Astrocyte of the cerebellum (primary cell): Measurements from ENCODE around the gene NUDT5.

Experiments used
- DNase-seq: peaks from one replicate; pipeline ENCODE4 v3.0.0-alpha.2; 2011; ENCODE audit warnings: low read depth
- H3K4me3 ChIP-seq: 2 replicates; pipeline ENCODE4 v1.5.1; 2011; ENCODE audit warnings: mild to moderate bottlenecking, low read depth, low read length, moderate library complexity
- CTCF ChIP-seq: IDR thresholded peaks from 2 replicates; pipeline ENCODE4 v1.5.1; 2012; ENCODE audit warnings: low read length, low read depth, moderate library complexity, mild to moderate bottlenecking; ENCODE audit errors: missing control alignments
- in situ Hi-C: cut with HindIII; loops from 2 replicates; pipeline ENCODE4 v1.10.0; 2017; ENCODE audit warnings: low sequenced_read_pairs

NUDT5 gene

GRCh38 chr10:12196531-12197211, 980 bp upstream of the NUDT5 start:
- peak overlapping the region; percentile 93 for H3K4me3 ChIP-seq
- DNase-seq: no peak
- no peak for TF ChIP-seq CTCF
- in situ Hi-C loops: no loop called here

GRCh38 chr10:12195281-12195602, 449 bp downstream of the NUDT5 start:
- no peak for DNase-seq
- TF ChIP-seq CTCF: no peak
- in situ Hi-C loops: no loop called here
- H3K4me3 ChIP-seq: peak overlapping the region; percentile 93

GRCh38 chr10:12194752-12195271, 879 bp downstream of the NUDT5 start:
- H3K4me3 ChIP-seq: peak overlapping the region; percentile 93
- no peak for TF ChIP-seq CTCF
- in situ Hi-C loops: no loop called here
- no peak for DNase-seq

- TF ChIP-seq CTCF: no peak
- DNase-seq: no peak
- in situ Hi-C loops: no loop called here
- H3K4me3 ChIP-seq: no peak overlapping the region
Observed at GRCh38 chr10:12193193-12193592, 2.5 kb downstream of the NUDT5 start.

GRCh38 chr10:12191715-12192114, 4.0 kb downstream of the NUDT5 start:
- H3K4me3 ChIP-seq: no peak overlapping the region
- no peak for DNase-seq
- no peak for TF ChIP-seq CTCF
- in situ Hi-C loops: no loop called here

GRCh38 chr10:12189426-12189825, 6.3 kb downstream of the NUDT5 start:
- in situ Hi-C loops: no loop called here
- DNase-seq: no peak
- no peak overlapping the region for H3K4me3 ChIP-seq
- TF ChIP-seq CTCF: no peak
